Endothelial cell of umbilical vein (primary cell): ENCODE results near the gene BMP10. TPM values are rescaled to one million over a fixed set of nuclear protein-coding genes. Genes with fewer than 3 reads are reported as not detected.

Experiments used
- BruUV-seq: library from RNA; stranded (reverse); fragments of 400-500 nt; replicated peaks from 2 replicates; lab custom pipeline; 2021; lab: Mats Ljungman, UMichigan
- CTCF ChIA-PET: fragments of 300-600, 350-600 bp; sonication (Branson Sonifier 250); formaldehyde crosslinking; loops from one replicate; lab custom pipeline; 2021; ENCODE audit warnings: antibody characterized with exemption, inconsistent platforms; lab: Charles Lee
- POLR2A ChIA-PET: fragments of 300-600, 350-600 bp; sonication (Branson Sonifier 250); formaldehyde crosslinking; loops from one replicate; lab custom pipeline; 2021; ENCODE audit warnings: antibody characterized with exemption, inconsistent platforms; lab: Charles Lee
- DNase-seq: peaks from one replicate; pipeline ENCODE4 v3.0.0-alpha.2; 2011; ENCODE audit warnings: low read depth, low spot score
- FAIRE-seq: peaks from 2 replicates; lab custom pipeline; 2011; peaks lifted over from hg19 to GRCh38; lab: Jason Lieb, UNC
- H2AFZ ChIP-seq: 2 replicates; pipeline ENCODE4 v1.6.0; 2012; ENCODE audit warnings: low read depth, low read length, control low read depth, inconsistent platforms
- H3K27ac ChIP-seq: 2 replicates; pipeline ENCODE4 v1.5.1; 2011; ENCODE audit warnings: low read depth, mild to moderate bottlenecking, control low read depth, low read length, moderate library complexity; ENCODE audit not compliant: insufficient read depth
- H3K27me3 ChIP-seq, 2 experiments: 2 replicates each; pipeline versions ENCODE4 v1.6.0 to v1.6.1; 2011; ENCODE audit warnings: low read length in 2 of 2, mixed read lengths in 1 of 2; ENCODE audit not compliant: control insufficient read depth in 2 of 2, insufficient read depth in 2 of 2
- H3K36me3 ChIP-seq, 2 experiments: 2 replicates in 1 of 2; 3 replicates in 1 of 2; pipeline ENCODE4 v1.5.1; 2011; ENCODE audit warnings: low read length in 2 of 2, mild to moderate bottlenecking in 1 of 2, moderate library complexity in 1 of 2; ENCODE audit not compliant: control insufficient read depth in 2 of 2, insufficient read depth in 2 of 2; ENCODE audit errors: extremely low read depth in 1 of 2
- H3K4me1 ChIP-seq: 3 replicates; pipeline ENCODE4 v1.5.1; 2011; ENCODE audit warnings: mild to moderate bottlenecking, low read length; ENCODE audit not compliant: control insufficient read depth, insufficient read depth; ENCODE audit errors: extremely low read depth
- H3K4me2 ChIP-seq: 2 replicates; pipeline ENCODE4 v1.6.1; 2011; ENCODE audit warnings: low read length, control low read depth, mixed read lengths; ENCODE audit not compliant: insufficient read depth
- H3K4me3 ChIP-seq, 3 experiments: fragments of 200-600 bp in 1 of 3; sonication (generic), shearing (Covaris generic) in 1 of 3; replicated peaks in 1 of 3; 2 replicates each; pipeline ENCODE4 v1.5.1; 2011 to 2016; ENCODE audit warnings: control low read depth in 3 of 3, low read length in 3 of 3, mild to moderate bottlenecking in 2 of 3, inconsistent platforms in 1 of 3, low read depth in 1 of 3, moderate library complexity in 1 of 3; ENCODE audit not compliant: insufficient read depth in 1 of 3
- H3K79me2 ChIP-seq: 2 replicates; pipeline ENCODE4 v1.6.0; 2012; ENCODE audit warnings: low read length, inconsistent platforms; ENCODE audit not compliant: control insufficient read depth, insufficient read depth
- H3K9ac ChIP-seq: replicated peaks from 2 replicates; pipeline ENCODE3; 2011; ENCODE audit warnings: low read length, control low read depth; ENCODE audit not compliant: insufficient read depth; ENCODE audit errors: extremely low read depth
- H3K9me1 ChIP-seq: replicated peaks from 3 replicates; pipeline ENCODE4 v1.6.0; 2011; ENCODE audit warnings: mild to moderate bottlenecking, low read length; ENCODE audit not compliant: control insufficient read depth, insufficient read depth; ENCODE audit errors: extremely low read depth
- H3K9me3 ChIP-seq: replicated peaks from 2 replicates; pipeline ENCODE4 v1.5.1; 2012; ENCODE audit warnings: low read length, inconsistent platforms; ENCODE audit not compliant: control insufficient read depth, insufficient read depth
- H4K20me1 ChIP-seq: replicated peaks from 2 replicates; pipeline ENCODE3; 2011; ENCODE audit warnings: mild to moderate bottlenecking, low read length; ENCODE audit not compliant: control insufficient read depth, insufficient read depth; ENCODE audit errors: extremely low read depth
- EZH2 ChIP-seq: IDR thresholded peaks from 2 replicates; pipeline ENCODE4 v1.6.1; 2012; ENCODE audit warnings: borderline replicate concordance, low read depth, mild to moderate bottlenecking, moderate library complexity, low read length, inconsistent platforms; ENCODE audit not compliant: severe bottlenecking
- GATA2 ChIP-seq: IDR thresholded peaks from 2 replicates; pipeline ENCODE4 v1.7.0; 2011; ENCODE audit warnings: low read depth, mild to moderate bottlenecking, moderate library complexity, mixed read lengths, low read length; ENCODE audit not compliant: insufficient read length, insufficient read depth
- JUN ChIP-seq: IDR thresholded peaks from 2 replicates; pipeline ENCODE4 v1.6.1; 2011; ENCODE audit warnings: borderline replicate concordance, low read depth; ENCODE audit not compliant: insufficient read length, insufficient read depth
- MAX ChIP-seq: IDR thresholded peaks from 2 replicates; pipeline ENCODE4 v1.6.1; 2011; ENCODE audit not compliant: insufficient read depth, insufficient read length
- MYC ChIP-seq: IDR thresholded peaks from one replicate; pipeline ENCODE4 v1.6.1; 2011; ENCODE audit warnings: mild to moderate bottlenecking, low read depth, low read length
- POLR2AphosphoS5 ChIP-seq: IDR thresholded peaks from 2 replicates; pipeline ENCODE4 v1.6.1; 2012; ENCODE audit warnings: low read depth, mild to moderate bottlenecking, control low read depth, low read length, moderate library complexity; ENCODE audit not compliant: insufficient read depth
- dilution Hi-C: fragments of 300-500 bp; cut with MboI; formaldehyde crosslinking; loops from one replicate; pipeline ENCODE4 v1.15.0; 2019; ENCODE audit warnings: low sequenced_read_pairs; ENCODE audit not compliant: extremely low pct_ligation_motif_present
- intact Hi-C: fragments of 100-400 bp; cut with micrococcal nuclease; formaldehyde crosslinking; loops from one replicate; pipeline ENCODE4 v1.10.0; 2022
- polyA plus RNA-seq, 4 experiments: library from polyadenylated mRNA; depleted of rRNA in 3 of 4; stranded (reverse) in 3 of 4; unstranded in 1 of 4; fragments of >200 nt; gene quantifications; 2 replicates each; pipeline versions ENCODE4 v1.2.1 to v1.2.3, GENCODE V29; 2011 to 2012; ENCODE audit warnings: missing spikeins in 1 of 4
- total RNA-seq: library from RNA; stranded (reverse); gene quantifications from 2 replicates; pipeline ENCODE4 v1.2.3, GENCODE V29; 2021

The BMP10 gene
- total and polyA plus RNA-seq, 2 donors (not counting 3 experiments of a cell fraction or from before 2014, with no cell fraction given), result not detected

GRCh38 chr2:68915393-68915792, 44.2 kb upstream of the BMP10 start:
- ChIA-PET POLR2A (no interaction called here), CTCF (interaction anchor here (0.7 to 3.6 kb wide), 5 partner anchors 10 to 413 kb away, joined by 3 to 28 read pairs (median 13); no protein-coding TSS in a partner anchor)
- Histone ChIP-seq H2AFZ (no peak overlapping the region), H4K20me1 (no peaks in the 10 kb centered on the region), H3K4me1 (peaks cover 5% of the 10 kb centered on the region), H3K4me3 (no peak overlapping the region), H3K36me3 (no peaks in the 10 kb centered on the region), H3K79me2 (no peaks in the 10 kb centered on the region), H3K9ac (no peak overlapping the region), H3K27ac (no peak overlapping the region), H3K27me3 (peaks cover 4 to 12% of the 10 kb centered on the region in 2 experiments), H3K9me3 (no peaks in the 10 kb centered on the region), H3K9me1 (no peaks in the 10 kb centered on the region), H3K4me2 (no peak overlapping the region)
- TF ChIP-seq MYC, result no peak
- TF ChIP-seq MAX, result no peak
- TF ChIP-seq POLR2AphosphoS5, result no peak
- BruUV-seq, result no TSS peak
- FAIRE-seq (no peak), DNase-seq (no peak)
- dilution Hi-C loops (no loop called here), intact Hi-C loops (no loop called here)

DNA sequence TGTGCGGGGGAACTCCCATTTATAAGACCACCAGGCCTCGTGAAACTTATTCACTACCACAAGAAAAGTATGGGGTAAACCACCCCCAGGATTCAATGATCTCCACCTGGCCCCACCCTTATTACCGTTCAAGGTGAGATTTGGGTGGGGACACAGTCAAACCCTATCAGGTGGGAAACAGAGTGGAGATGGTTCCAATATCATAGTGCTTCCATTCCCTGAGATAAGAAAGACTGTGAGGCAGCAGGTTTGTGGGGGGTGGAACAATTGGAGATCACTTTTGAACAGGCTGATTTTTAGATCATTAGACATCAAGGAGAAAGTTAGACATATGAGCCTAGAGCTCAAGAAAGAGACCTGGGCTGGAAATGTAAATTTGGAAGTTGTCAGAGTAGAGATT, 42.2 kb upstream of the BMP10 start:
- Histone ChIP-seq H3K79me2 (no peaks in the 10 kb centered on the region), H3K4me1 (peaks cover 13% of the 10 kb centered on the region), H3K9me3 (no peaks in the 10 kb centered on the region), H3K4me2 (no peak overlapping the region), H3K9me1 (no peaks in the 10 kb centered on the region), H4K20me1 (no peaks in the 10 kb centered on the region), H3K9ac (no peak overlapping the region), H2AFZ (no peak overlapping the region), H3K27me3 (peaks cover 4 to 12% of the 10 kb centered on the region in 2 experiments), H3K4me3 (no peak overlapping the region), H3K27ac (no peak overlapping the region), H3K36me3 (no peaks in the 10 kb centered on the region)
- DNase-seq, result no peak
- no peak for FAIRE-seq
- dilution Hi-C loops, result no loop called here
- TF ChIP-seq JUN (no peak), EZH2 (no peak), GATA2 (no peak)
- BruUV-seq, result no TSS peak
- CTCF ChIA-PET, result interaction anchor here (1.1 to 3.6 kb wide), 5 partner anchors 12 to 450 kb away, joined by 3 to 28 read pairs (median 13); no protein-coding TSS in a partner anchor
- intact Hi-C loops, result no loop called here
- POLR2A ChIA-PET, result no interaction called here
